ENCODE data around the gene SMOC2. TPM values are rescaled to one million over a fixed set of nuclear protein-coding genes. Genes with fewer than 3 reads are reported as not detected.

SMOC2 gene
- total and polyA plus RNA-seq, 2 donors from 2014 or later, result 6.5 to 13.1 TPM

DNA sequence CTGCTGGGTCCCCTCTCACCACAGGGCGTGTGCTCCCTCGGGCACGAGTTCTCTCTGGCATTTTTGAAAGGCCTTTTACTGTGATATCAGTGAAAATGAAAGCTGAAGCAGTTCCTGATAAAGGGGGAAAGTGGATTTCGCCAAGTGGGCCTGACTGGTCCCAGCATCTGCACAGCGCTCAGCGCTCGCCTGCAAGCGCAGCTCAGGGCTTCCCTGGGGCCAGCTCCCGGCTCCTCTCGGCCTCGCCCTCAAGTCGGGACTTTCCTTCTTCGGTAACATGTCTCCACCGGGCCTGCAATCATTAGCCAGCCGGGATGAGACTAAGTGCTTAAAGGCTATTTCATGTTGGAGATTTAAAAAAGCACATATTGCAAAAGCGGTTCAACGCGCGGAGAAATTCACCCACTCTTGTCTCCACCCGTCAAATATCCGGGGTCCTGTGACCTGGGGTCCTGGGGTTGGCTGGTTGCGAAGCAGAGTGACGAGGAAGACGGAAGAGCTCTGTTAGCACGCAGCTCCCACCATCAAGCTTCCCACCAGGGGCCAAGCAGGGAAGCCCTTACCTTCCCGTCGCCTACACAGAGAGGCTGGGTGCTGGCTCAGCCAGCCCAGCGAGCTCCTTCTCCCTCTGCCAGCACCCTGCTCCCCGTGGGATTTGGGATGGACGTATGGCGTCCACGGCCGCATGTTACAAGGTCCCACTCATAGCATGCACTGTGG, 114.1 kb downstream of the SMOC2 start:
- Histone ChIP-seq H3K9ac (ENCODE audit: low read length in 3 of 3) (no peak overlapping the region), H3K36me3 (ENCODE audit: control insufficient read depth in 2 of 3, insufficient read depth in 3 of 3, low read length in 3 of 3) (no peaks in the 10 kb centered on the region), H3K9me3 (ENCODE audit: control insufficient read depth in 2 of 3, insufficient read depth in 1 of 3, low read length in 3 of 3) (no peaks in the 10 kb centered on the region), H3K4me3 (ENCODE audit: low read length in 3 of 3) (no peak overlapping the region), H3K4me1 (ENCODE audit: control insufficient read depth in 2 of 3, insufficient read depth in 2 of 3, low read depth in 1 of 3, low read length in 3 of 3) (no peaks in the 10 kb centered on the region), H3K27me3 (ENCODE audit: control insufficient read depth, insufficient read depth, low read length) (no peaks in the 10 kb centered on the region), H3K27ac (ENCODE audit: low read depth in 2 of 2, low read length in 2 of 2) (no peak overlapping the region)
- TF ChIP-seq, protein P1, sequence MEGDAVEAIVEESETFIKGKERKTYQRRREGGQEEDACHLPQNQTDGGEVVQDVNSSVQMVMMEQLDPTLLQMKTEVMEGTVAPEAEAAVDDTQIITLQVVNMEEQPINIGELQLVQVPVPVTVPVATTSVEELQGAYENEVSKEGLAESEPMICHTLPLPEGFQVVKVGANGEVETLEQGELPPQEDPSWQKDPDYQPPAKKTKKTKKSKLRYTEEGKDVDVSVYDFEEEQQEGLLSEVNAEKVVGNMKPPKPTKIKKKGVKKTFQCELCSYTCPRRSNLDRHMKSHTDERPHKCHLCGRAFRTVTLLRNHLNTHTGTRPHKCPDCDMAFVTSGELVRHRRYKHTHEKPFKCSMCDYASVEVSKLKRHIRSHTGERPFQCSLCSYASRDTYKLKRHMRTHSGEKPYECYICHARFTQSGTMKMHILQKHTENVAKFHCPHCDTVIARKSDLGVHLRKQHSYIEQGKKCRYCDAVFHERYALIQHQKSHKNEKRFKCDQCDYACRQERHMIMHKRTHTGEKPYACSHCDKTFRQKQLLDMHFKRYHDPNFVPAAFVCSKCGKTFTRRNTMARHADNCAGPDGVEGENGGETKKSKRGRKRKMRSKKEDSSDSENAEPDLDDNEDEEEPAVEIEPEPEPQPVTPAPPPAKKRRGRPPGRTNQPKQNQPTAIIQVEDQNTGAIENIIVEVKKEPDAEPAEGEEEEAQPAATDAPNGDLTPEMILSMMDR (IDR thresholded peaks at IDR 0.05; ENCODE audit: borderline replicate concordance, extremely low read depth, insufficient read depth), result no peak
- DNase-seq (no peak), FAIRE-seq (no peak)
- intact Hi-C loops (cut with DNase I), result no loop called here

DNA sequence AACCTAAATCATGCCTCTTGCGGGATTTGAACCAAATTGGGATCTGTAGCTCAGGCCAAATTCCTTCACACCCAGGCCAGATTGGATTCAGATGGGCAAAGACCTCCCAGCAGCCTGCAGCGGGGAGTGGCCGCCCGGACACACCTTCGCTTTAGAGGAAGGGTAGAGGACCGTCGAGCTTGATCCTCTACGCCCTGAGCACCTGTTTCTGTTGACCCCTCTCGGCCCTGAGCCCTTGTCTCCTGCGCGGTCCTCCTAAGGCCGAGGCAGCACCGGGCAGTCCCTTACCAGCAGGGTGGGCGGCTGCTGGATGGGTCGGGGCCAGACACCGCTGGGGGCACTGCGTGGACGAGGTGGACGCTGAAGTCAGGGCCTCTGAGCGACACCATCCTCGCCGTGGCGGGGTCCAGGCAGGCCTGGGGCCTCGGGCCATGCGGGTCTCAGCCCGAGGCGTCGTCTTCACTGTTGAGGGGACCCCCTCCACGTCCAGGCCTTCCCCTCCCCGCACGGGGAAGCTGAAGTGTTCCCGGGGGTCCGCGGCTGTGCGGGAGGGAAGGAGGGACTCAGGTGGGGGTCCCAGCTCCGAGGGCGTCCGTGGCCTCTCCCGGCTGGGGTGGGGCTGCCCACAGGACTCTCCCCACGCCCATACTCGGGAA, 114.8 kb downstream of the SMOC2 start:
- no peaks in the 10 kb centered on the region for H3K4me1 ChIP-seq (ENCODE audit: control insufficient read depth in 2 of 3, insufficient read depth in 2 of 3, low read depth in 1 of 3, low read length in 3 of 3)
- no peak for DNase-seq
- H3K4me3 ChIP-seq (ENCODE audit: low read length in 3 of 3), result no peak overlapping the region
- TF ChIP-seq, protein P1 (IDR thresholded peaks at IDR 0.05; ENCODE audit: borderline replicate concordance, extremely low read depth, insufficient read depth), result no peak
- no peak overlapping the region for H3K9ac ChIP-seq (ENCODE audit: low read length in 3 of 3)
- no peak overlapping the region for H3K27ac ChIP-seq (ENCODE audit: low read depth in 2 of 2, low read length in 2 of 2)
- no peaks in the 10 kb centered on the region for H3K9me3 ChIP-seq (ENCODE audit: control insufficient read depth in 2 of 3, insufficient read depth in 1 of 3, low read length in 3 of 3)
- no peak for FAIRE-seq
- intact Hi-C loops (cut with DNase I), result no loop called here
- no peaks in the 10 kb centered on the region for H3K36me3 ChIP-seq (ENCODE audit: control insufficient read depth in 2 of 3, insufficient read depth in 3 of 3, low read length in 3 of 3)
- no peaks in the 10 kb centered on the region for H3K27me3 ChIP-seq (ENCODE audit: control insufficient read depth, insufficient read depth, low read length)

DNA sequence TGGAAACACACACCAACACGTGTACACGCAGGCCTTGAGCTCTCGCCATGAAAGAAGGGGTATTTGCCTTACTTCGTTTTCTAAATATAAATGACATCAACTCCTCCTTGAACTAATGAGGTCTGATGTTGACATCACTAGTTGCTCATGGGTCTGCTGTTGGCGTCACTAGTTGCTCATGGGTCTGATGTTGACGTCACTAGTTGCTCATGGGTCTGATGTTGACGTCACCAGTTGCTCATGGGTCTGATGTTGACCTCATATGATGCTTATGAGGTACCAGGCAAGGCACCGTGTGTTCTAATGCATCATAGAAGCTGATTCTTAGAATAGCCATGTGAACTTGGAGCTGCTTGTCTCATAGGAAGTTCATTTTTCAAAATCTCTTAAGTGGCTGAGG, 116.5 kb downstream of the SMOC2 start:
- Histone ChIP-seq H3K27ac (ENCODE audit: low read depth in 2 of 2, low read length in 2 of 2) (no peak overlapping the region), H3K36me3 (ENCODE audit: control insufficient read depth in 2 of 3, insufficient read depth in 3 of 3, low read length in 3 of 3) (no peaks in the 10 kb centered on the region), H3K4me3 (ENCODE audit: low read length in 3 of 3) (no peak overlapping the region), H3K4me1 (ENCODE audit: control insufficient read depth in 2 of 3, insufficient read depth in 2 of 3, low read depth in 1 of 3, low read length in 3 of 3) (peaks cover 0 to under 1% (median 0%) of the 10 kb centered on the region in 3 donors), H3K9me3 (ENCODE audit: control insufficient read depth in 2 of 3, insufficient read depth in 1 of 3, low read length in 3 of 3) (no peaks in the 10 kb centered on the region), H3K9ac (ENCODE audit: low read length in 3 of 3) (no peak overlapping the region), H3K27me3 (ENCODE audit: control insufficient read depth, insufficient read depth, low read length) (peaks cover 3% of the 10 kb centered on the region)
- TF ChIP-seq, protein P1 (IDR thresholded peaks at IDR 0.05; ENCODE audit: borderline replicate concordance, extremely low read depth, insufficient read depth), result no peak
- FAIRE-seq, result no peak
- DNase-seq, result no peak
- intact Hi-C loops (cut with DNase I), result no loop called here
